Neural progenitor cell (in vitro differentiated cells): Measurements from ENCODE around the gene TASOR2.

Experiments used
- CTCF ChIP-seq: fragments of 200-600 bp; sonication (generic); IDR thresholded peaks from 2 replicates; pipeline ENCODE4 v1.5.1; 2017; ENCODE audit warnings: antibody characterized with exemption, mild to moderate bottlenecking
- EZH2phosphoT487 ChIP-seq: fragments of 200-600 bp; sonication (generic); IDR thresholded peaks from 2 replicates; pipeline ENCODE4 v1.6.1; 2017; ENCODE audit warnings: antibody characterized with exemption

GRCh38 chr10:5668429-5668828 lies 16.2 kb upstream of the TASOR2 start:
- no peak for TF ChIP-seq CTCF
- TF ChIP-seq EZH2phosphoT487 = no peak
